Activated CD8-positive, alpha-beta T cell treated with anti-CD3 and anti-CD28 coated beads, Interleukin-2, amount 10 ng/mL, durations not matched to agents 7 days and 5 days (primary cell): ENCODE data around the gene MAP1LC3A. TPM values are rescaled to one million over a fixed set of nuclear protein-coding genes. Genes with fewer than 3 reads are reported as not detected.

Experiments used
- ATAC-seq: fragments of 150-1000 bp; cut with Tn5 transposase; one replicate; pipeline ENCODE4 v1.10.0; 2021; ENCODE audit warnings: moderate library complexity
- CTCF ChIA-PET: fragments of 350-600 bp; sonication (Branson Sonifier 250); formaldehyde crosslinking; loops from one replicate; lab custom pipeline; 2021; ENCODE audit warnings: antibody characterized with exemption; lab: Charles Lee
- POLR2A ChIA-PET: fragments of 350-600 bp; sonication (Branson Sonifier 250); formaldehyde crosslinking; loops from one replicate; lab custom pipeline; 2021; ENCODE audit warnings: antibody characterized with exemption; lab: Charles Lee
- DNase-seq: peaks from one replicate; pipeline ENCODE4 v3.0.0-alpha.2; 2020
- H3K27ac Mint-ChIP-seq: one replicate; pipeline ENCODE4 v1.8.0; 2021; ENCODE audit warnings: mild to moderate bottlenecking, mixed read lengths
- H3K27me3 Mint-ChIP-seq: one replicate; pipeline ENCODE4 v1.8.0; 2021; ENCODE audit warnings: low read depth, mixed read lengths
- H3K36me3 Mint-ChIP-seq: one replicate; pipeline ENCODE4 v1.8.0; 2021; ENCODE audit warnings: low read depth, mixed read lengths
- H3K4me1 Mint-ChIP-seq: one replicate; pipeline ENCODE4 v1.8.0; 2021; ENCODE audit warnings: low read depth, mixed read lengths
- H3K4me3 Mint-ChIP-seq: one replicate; pipeline ENCODE4 v1.8.0; 2021; ENCODE audit warnings: mild to moderate bottlenecking, mixed read lengths
- H3K9me3 Mint-ChIP-seq: one replicate; pipeline ENCODE4 v1.8.0; 2022; ENCODE audit warnings: mixed read lengths; ENCODE audit not compliant: insufficient read depth
- total RNA-seq, 2 experiments: library from RNA; stranded (reverse); gene quantifications; one replicate each; pipeline ENCODE4 v1.2.3, GENCODE V29; 2021

Gene MAP1LC3A
- total RNA-seq, 2 experiments from 2014 or later = 1.4 to 1.6 TPM

DNA sequence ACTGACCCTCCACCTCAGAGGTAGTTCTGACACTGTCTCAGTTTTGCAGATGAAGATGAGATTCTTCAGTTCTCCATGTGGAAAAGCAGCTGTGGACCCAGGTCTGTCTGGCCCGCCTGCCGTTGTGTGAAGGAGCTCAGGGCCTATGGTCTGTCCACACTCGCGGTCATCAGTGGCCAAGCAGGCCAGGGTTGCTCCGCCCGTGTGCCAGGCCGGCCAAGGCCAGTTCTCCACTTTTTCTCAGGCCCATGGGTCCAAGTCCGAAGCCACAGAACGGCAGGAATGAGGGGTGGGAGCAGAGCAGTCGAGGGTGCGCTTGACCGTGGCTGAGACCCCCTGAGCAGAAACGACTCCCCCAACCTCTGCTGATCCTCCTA, 8.6 kb upstream of the MAP1LC3A start:
- ATAC-seq (no peak), DNase-seq (no peak)
- no peak overlapping the region for H3K27ac Mint-ChIP-seq
- no peak overlapping the region for H3K4me3 Mint-ChIP-seq
- POLR2A ChIA-PET = no interaction called here
- no peaks in the 10 kb centered on the region for H3K27me3 Mint-ChIP-seq
- H3K9me3 Mint-ChIP-seq = no peaks in the 10 kb centered on the region
- H3K4me1 Mint-ChIP-seq = peaks cover 2% of the 10 kb centered on the region
- no peaks in the 10 kb centered on the region for H3K36me3 Mint-ChIP-seq
- CTCF ChIA-PET = no interaction called here

DNA sequence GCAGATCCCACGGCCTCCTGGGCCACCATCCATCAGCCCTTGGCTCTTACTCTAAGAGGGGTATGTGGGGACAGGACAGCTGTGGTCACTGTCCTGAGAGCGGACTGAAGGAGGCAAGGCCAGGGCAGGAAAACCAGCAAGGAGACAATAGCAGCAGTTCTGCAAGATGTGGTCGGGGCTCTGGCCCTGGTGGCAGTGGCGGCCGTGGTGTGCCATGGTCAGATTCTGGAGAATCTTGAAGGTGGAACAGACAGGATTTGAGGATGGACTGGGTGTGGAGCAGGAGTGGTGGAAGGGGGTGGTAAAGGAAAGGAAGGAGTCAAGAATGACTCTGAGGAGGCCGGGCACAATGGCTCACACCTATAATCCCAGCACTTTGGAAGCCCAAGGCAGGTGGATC, 5.9 kb upstream of the MAP1LC3A start:
- CTCF ChIA-PET = no interaction called here
- POLR2A ChIA-PET = interaction anchor here (1.2 kb wide), 1 partner anchor 8 kb away, joined by 4 read pairs; no protein-coding TSS in a partner anchor
- Mint-ChIP-seq H3K27ac (no peak overlapping the region), H3K4me1 (peaks cover 8% of the 10 kb centered on the region), H3K9me3 (no peaks in the 10 kb centered on the region), H3K36me3 (no peaks in the 10 kb centered on the region), H3K27me3 (no peaks in the 10 kb centered on the region), H3K4me3 (no peak overlapping the region)
- ATAC-seq (no peak), DNase-seq (no peak)

DNA sequence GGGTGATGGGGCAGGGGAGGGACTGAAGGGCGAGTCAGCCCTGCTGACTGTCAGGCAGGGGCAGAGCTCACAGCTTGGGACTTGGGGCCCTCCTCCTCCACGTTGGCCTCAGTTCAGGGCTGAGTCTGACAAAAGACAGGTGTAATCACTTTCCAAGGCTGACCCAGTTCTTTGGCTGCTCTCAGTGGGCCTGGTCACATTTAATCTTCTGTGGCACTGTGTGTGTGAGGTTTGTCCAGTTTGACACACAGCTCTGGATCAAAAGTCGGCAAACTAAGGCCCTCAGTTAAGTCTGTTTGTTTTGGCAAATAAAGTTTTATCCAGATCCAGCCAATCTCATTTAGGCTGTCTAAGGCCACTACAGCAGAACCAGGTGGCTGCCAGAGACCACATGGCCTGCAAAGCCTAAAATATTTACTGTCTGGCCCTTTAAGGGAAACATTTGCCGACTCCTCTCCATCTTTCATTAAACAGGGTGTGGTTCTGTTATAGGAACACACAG, 5.1 kb upstream of the MAP1LC3A start:
- DNase-seq = no peak
- Mint-ChIP-seq H3K27me3 (no peaks in the 10 kb centered on the region), H3K4me1 (peaks cover 14% of the 10 kb centered on the region), H3K9me3 (no peaks in the 10 kb centered on the region), H3K36me3 (peaks cover 3% of the 10 kb centered on the region), H3K4me3 (no peak overlapping the region), H3K27ac (no peak overlapping the region)
- no peak for ATAC-seq
- POLR2A ChIA-PET = interaction anchor here (1.2 kb wide), 1 partner anchor 9 kb away, joined by 4 read pairs; no protein-coding TSS in a partner anchor
- CTCF ChIA-PET = interaction anchor here (0.8 to 0.9 kb wide), 2 partner anchors 9 to 15 kb away, joined by 3 to 5 read pairs; no protein-coding TSS in a partner anchor

DNA sequence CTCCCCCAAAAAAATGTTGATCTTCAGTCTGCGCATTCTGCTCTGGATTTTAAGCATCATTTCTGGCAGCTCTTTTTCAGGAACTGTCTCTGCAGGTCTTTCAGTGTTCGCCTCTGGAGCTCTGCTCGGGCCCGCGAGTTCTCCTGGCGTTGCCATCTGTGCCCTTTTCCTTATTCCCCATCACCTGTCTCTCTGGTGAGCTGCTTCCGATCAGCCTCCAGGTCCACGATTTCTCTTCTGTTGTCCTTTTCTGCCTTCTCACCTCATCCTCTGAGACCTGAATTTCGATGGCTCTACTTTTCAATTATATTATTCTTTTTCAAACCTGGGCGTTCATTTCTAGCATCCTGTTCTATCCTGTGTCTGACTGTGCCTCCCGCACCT, 590 bp upstream of the MAP1LC3A start:
- ATAC-seq (no peak), DNase-seq (no peak)
- H3K4me3 Mint-ChIP-seq = peak overlapping the region; percentile 76
- H3K36me3 Mint-ChIP-seq = peaks cover 3% of the 10 kb centered on the region
- ChIA-PET POLR2A (interaction anchor here (0.8 kb wide), 1 partner anchor 120 kb away, joined by 4 read pairs; no protein-coding TSS in a partner anchor), CTCF (interaction anchor here (0.7 to 1.9 kb wide), 7 partner anchors 17 to 245 kb away, joined by 3 to 11 read pairs (median 4); no protein-coding TSS in a partner anchor)
- H3K27ac Mint-ChIP-seq = peak overlapping the region; percentile 84
- H3K9me3 Mint-ChIP-seq = no peaks in the 10 kb centered on the region
- H3K27me3 Mint-ChIP-seq = no peaks in the 10 kb centered on the region
- H3K4me1 Mint-ChIP-seq = peaks cover 13% of the 10 kb centered on the region

DNA sequence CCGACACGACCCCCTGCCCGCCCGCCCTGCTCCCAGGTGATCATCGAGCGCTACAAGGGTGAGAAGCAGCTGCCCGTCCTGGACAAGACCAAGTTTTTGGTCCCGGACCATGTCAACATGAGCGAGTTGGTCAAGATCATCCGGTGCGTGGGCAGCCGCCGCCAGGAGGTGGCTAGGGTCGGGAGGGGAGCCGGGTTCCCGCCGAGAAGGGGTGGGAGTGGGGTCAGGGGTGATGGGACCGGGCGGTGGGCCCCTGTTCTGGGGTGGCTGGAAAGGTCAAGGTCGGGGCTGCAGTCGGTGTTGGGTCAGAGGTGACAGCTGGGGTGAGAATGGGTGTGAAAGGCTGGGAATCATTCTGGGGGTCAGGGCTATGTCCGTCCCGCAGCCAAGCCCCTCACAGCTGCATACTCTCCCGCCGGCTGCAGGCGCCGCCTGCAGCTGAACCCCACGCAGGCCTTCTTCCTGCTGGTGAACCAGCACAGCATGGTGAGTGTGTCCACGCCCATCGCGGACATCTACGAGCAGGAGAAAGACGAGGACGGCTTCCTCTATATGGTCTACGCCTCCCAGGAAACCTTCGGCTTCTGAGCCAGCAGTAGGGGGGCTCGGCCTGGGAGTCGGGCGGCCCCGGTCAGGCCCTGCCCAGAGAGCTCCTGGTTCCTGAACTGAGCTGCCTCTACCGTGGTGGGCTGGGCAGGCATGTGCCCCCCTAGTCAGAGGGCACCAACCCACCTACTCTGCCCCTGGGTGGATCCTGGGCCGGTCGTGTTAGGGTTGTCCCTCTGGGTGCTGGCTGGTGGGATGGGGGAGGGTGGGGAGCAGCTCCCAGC, 1.0 kb downstream of the MAP1LC3A start:
- Mint-ChIP-seq H3K4me3 (peak overlapping the region; percentile 58), H3K27me3 (no peaks in the 10 kb centered on the region), H3K36me3 (peaks cover 3% of the 10 kb centered on the region), H3K9me3 (no peaks in the 10 kb centered on the region), H3K4me1 (peaks cover 16% of the 10 kb centered on the region), H3K27ac (peak overlapping the region; percentile 64)
- ATAC-seq (no peak), DNase-seq (no peak)
- CTCF ChIA-PET = interaction anchor here (1.8 kb wide), 1 partner anchor 24 kb away, joined by 5 read pairs; no protein-coding TSS in a partner anchor
- POLR2A ChIA-PET = interaction anchor here (1.1 to 1.2 kb wide), 2 partner anchors 43 to 124 kb away, joined by 3 read pairs; partner anchors contain the start of gene DYNLRB1

DNA sequence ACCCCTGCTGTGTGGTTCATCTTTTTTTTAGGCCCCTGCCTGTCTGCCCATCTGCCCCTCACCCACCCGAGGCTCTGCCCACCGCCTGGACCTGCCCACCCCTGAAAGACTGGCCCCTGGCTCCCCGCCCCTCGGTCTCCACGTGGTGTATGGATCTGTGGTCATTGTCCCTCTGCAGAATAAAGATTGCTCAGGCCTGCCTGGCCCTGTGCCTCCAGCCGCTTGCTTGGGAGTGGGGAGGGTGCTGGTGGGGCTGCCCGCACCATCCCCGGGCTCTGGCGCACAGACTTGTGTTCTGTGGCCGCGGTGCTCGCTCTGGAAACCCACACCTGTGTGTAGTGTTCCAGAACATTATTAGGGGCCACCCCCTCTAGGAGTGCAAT, 1.6 kb downstream of the MAP1LC3A start:
- H3K27ac Mint-ChIP-seq = peak overlapping the region; percentile 20
- ChIA-PET CTCF (no interaction called here), POLR2A (no interaction called here)
- ATAC-seq (no peak), DNase-seq (no peak)
- peaks cover 16% of the 10 kb centered on the region for H3K4me1 Mint-ChIP-seq
- H3K36me3 Mint-ChIP-seq = peaks cover 3% of the 10 kb centered on the region
- H3K27me3 Mint-ChIP-seq = no peaks in the 10 kb centered on the region
- H3K9me3 Mint-ChIP-seq = no peaks in the 10 kb centered on the region
- H3K4me3 Mint-ChIP-seq = peak overlapping the region; percentile 51

DNA sequence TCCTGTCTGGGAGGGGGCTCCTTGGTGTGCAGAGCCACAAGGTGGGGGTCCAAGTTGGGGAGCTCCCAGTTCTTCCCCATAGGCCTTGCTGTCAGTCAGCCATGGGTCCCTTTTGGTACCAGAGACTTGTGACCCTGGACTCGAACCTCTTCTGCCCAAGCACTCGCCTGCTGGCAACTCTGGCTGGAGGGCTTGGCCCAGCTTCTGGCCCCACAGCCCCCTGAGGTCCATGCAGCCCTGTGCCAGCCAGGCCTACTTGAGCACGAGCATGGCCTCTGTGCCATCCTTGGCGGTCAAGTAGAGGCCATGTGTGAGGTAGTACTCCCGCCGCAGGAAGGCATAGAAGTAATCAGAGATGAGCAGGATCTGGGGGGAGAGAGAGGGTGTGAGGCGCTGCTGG, 2.1 kb downstream of the MAP1LC3A start:
- H3K9me3 Mint-ChIP-seq = no peaks in the 10 kb centered on the region
- H3K27me3 Mint-ChIP-seq = no peaks in the 10 kb centered on the region
- no peak for DNase-seq
- ChIA-PET POLR2A (no interaction called here), CTCF (no interaction called here)
- no peak for ATAC-seq
- H3K27ac Mint-ChIP-seq = peak overlapping the region; percentile 20
- H3K4me1 Mint-ChIP-seq = peaks cover 16% of the 10 kb centered on the region
- H3K4me3 Mint-ChIP-seq = no peak overlapping the region
- H3K36me3 Mint-ChIP-seq = peaks cover 3% of the 10 kb centered on the region

DNA sequence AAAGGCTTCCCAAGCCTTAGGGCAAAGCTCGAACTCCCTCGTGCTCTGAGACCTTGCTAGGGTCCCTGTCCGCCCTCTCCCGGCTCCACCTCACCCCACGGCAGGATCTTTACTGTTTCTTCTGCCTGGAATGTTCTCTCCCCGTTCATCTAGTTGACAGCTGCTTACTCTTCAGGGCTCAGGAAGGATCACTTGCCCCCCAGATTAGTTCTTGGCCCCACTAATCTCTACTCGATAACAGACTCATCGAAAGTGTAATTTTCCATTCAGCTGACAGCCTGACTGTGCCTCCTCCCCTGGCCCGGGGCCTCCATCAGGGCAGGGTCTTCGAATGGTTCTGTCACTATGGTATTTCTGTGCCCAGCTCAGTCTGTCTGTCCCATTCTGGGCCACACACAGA, 3.1 kb downstream of the MAP1LC3A start:
- Mint-ChIP-seq H3K27me3 (no peaks in the 10 kb centered on the region), H3K36me3 (peaks cover 3% of the 10 kb centered on the region), H3K9me3 (no peaks in the 10 kb centered on the region), H3K4me3 (no peak overlapping the region), H3K27ac (no peak overlapping the region), H3K4me1 (peaks cover 16% of the 10 kb centered on the region)
- no peak for ATAC-seq
- ChIA-PET CTCF (interaction anchor here (0.9 to 3.1 kb wide), 6 partner anchors 9 to 208 kb away, joined by 3 to 23 read pairs (median 7); partner anchors contain the start of gene TP53INP2), POLR2A (no interaction called here)
- no peak for DNase-seq

DNA sequence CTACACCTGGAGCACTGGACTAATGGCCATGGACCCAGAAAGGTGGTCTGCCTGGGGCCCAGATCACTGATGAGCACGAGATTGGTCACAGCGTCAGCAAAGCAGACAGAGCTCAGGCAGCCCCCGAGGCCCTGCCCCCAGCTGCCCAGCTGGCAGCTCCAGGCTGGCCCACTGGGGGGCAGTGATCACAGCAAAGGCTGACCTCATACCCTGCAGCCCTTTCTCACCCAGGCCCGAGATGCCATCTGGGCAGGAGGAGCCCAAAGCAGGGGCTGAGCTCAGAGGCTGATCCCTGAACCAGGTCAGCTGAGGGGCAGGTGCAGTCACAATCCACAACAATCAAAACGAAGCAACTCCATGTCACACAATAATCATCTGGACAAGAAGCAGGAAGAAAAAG, 4.1 kb downstream of the MAP1LC3A start:
- Mint-ChIP-seq H3K27me3 (no peaks in the 10 kb centered on the region), H3K4me1 (peaks cover 10% of the 10 kb centered on the region), H3K27ac (no peak overlapping the region), H3K36me3 (peaks cover 3% of the 10 kb centered on the region), H3K9me3 (no peaks in the 10 kb centered on the region), H3K4me3 (no peak overlapping the region)
- ATAC-seq = no peak
- ChIA-PET CTCF (interaction anchor here (0.7 to 3.1 kb wide), 11 partner anchors 8 to 250 kb away, joined by 3 to 23 read pairs (median 6); no protein-coding TSS in a partner anchor), POLR2A (interaction anchor here (1.4 kb wide), 1 partner anchor 9 kb away, joined by 5 read pairs; no protein-coding TSS in a partner anchor)
- no peak for DNase-seq

DNA sequence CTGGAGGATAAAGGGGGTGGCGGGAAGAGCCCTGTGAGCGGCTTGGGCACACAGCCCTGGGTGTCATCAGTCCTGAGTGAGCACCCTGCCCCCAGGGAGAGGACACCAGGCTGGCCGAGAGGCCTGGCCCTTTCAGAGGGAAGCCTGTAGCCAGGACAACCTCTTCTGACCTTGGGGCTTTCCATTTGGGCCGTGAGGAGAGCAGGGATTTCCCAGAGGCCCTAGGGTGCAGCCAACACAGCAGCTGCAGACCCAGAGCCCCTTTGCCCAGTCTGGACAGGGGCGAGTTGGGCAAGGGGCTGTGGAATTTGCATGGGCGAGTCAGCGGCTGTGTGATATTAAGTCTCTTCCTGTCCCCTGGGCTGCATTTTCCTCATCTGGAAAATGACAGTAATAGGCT, 6.3 kb downstream of the MAP1LC3A start:
- no peaks in the 10 kb centered on the region for H3K27me3 Mint-ChIP-seq
- POLR2A ChIA-PET = interaction anchor here (1.2 kb wide), 1 partner anchor 16 kb away, joined by 4 read pairs; no protein-coding TSS in a partner anchor
- no peaks in the 10 kb centered on the region for H3K9me3 Mint-ChIP-seq
- H3K27ac Mint-ChIP-seq = no peak overlapping the region
- H3K36me3 Mint-ChIP-seq = no peaks in the 10 kb centered on the region
- peaks cover 3% of the 10 kb centered on the region for H3K4me1 Mint-ChIP-seq
- no peak overlapping the region for H3K4me3 Mint-ChIP-seq
- CTCF ChIA-PET = interaction anchor here (1.1 kb wide), 1 partner anchor 252 kb away, joined by 3 read pairs; no protein-coding TSS in a partner anchor
- ATAC-seq (no peak), DNase-seq (no peak)

DNA sequence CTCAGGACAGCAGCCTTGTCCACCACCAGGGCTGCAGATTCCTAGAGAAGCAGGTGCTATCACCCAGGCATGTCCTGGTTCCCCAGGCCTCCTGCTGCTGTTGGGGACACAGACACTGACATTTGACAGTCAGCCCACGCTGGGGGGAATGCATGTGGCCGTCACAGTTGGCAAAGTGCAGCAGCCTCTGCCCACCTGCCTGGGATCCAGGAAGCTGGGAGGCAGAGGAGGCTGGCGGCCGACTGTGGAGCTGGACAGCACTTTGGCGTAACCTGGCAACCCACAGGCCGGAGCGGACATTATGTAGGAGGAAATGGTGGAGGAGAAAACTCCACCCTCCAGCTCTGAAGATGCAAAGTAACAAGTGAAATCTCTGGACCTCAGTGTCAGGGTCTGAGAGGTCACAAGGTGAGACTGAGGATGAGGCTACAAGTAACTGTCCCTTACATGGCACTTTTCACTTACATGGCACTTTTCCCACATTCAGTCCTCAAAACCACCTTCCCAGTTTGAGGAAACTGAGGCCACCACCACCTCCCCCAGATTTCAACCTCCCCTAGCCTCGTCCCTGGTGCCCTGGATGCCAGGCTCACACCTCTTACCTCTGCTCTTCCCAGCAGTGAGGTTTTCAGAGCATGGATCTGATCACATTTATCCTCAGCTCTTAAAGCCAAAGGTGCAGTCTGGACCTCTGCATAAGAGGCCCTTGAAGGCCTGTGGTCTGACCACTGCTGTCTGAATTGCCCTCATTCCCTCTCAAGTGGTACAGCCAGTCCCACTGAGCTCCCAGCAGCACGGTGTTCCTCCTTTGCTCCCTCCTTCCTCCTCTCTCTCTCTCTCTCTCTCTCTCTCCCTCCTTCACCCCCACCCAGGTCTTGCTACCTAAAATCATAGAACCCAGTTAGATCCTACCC, 8.7 kb downstream of the MAP1LC3A start:
- no peak for DNase-seq
- H3K9me3 Mint-ChIP-seq = no peaks in the 10 kb centered on the region
- POLR2A ChIA-PET = interaction anchor here (0.7 kb wide), 1 partner anchor 933 kb away, joined by 7 read pairs; no protein-coding TSS in a partner anchor
- H3K4me1 Mint-ChIP-seq = peaks cover 12% of the 10 kb centered on the region
- H3K27ac Mint-ChIP-seq = peak overlapping the region; percentile 44
- CTCF ChIA-PET = interaction anchor here (0.7 to 1.3 kb wide), 2 partner anchors 23 to 203 kb away, joined by 3 read pairs; no protein-coding TSS in a partner anchor
- ATAC-seq = no peak
- peaks cover 2% of the 10 kb centered on the region for H3K36me3 Mint-ChIP-seq
- no peaks in the 10 kb centered on the region for H3K27me3 Mint-ChIP-seq
- H3K4me3 Mint-ChIP-seq = no peak overlapping the region
